Ishikawa (cell line): ENCODE measurements around the gene SBNO2.

Experiments
- CREB1 ChIP-seq: IDR thresholded peaks from 2 replicates; pipeline ENCODE4 v1.6.1; 2012; ENCODE audit warnings: low read depth
- EP300 ChIP-seq: IDR thresholded peaks from 2 replicates; pipeline ENCODE4 v1.6.1; 2012; ENCODE audit warnings: borderline replicate concordance
- MAX ChIP-seq: IDR thresholded peaks from 2 replicates; pipeline ENCODE4 v1.6.1; 2012
- RAD21 ChIP-seq: IDR thresholded peaks from 2 replicates; pipeline ENCODE4 v1.6.1; 2012; ENCODE audit warnings: low read depth
- TAF1 ChIP-seq: IDR thresholded peaks from 2 replicates; pipeline ENCODE4 v1.6.1; 2012; ENCODE audit warnings: low read depth, mild to moderate bottlenecking
- YY1 ChIP-seq: IDR thresholded peaks from 2 replicates; pipeline ENCODE4 v1.6.1; 2012; ENCODE audit warnings: low read depth
- TF ChIP-seq, protein P1 (sequence below): IDR thresholded peaks from 2 replicates; pipeline ENCODE4 v1.6.1; 2012; ENCODE audit warnings: low read depth, mild to moderate bottlenecking

- TF ChIP-seq YY1: no peak
- TF ChIP-seq EP300: no peak
- no peak for TF ChIP-seq MAX
- no peak for TF ChIP-seq CREB1
- TF ChIP-seq, protein P1, sequence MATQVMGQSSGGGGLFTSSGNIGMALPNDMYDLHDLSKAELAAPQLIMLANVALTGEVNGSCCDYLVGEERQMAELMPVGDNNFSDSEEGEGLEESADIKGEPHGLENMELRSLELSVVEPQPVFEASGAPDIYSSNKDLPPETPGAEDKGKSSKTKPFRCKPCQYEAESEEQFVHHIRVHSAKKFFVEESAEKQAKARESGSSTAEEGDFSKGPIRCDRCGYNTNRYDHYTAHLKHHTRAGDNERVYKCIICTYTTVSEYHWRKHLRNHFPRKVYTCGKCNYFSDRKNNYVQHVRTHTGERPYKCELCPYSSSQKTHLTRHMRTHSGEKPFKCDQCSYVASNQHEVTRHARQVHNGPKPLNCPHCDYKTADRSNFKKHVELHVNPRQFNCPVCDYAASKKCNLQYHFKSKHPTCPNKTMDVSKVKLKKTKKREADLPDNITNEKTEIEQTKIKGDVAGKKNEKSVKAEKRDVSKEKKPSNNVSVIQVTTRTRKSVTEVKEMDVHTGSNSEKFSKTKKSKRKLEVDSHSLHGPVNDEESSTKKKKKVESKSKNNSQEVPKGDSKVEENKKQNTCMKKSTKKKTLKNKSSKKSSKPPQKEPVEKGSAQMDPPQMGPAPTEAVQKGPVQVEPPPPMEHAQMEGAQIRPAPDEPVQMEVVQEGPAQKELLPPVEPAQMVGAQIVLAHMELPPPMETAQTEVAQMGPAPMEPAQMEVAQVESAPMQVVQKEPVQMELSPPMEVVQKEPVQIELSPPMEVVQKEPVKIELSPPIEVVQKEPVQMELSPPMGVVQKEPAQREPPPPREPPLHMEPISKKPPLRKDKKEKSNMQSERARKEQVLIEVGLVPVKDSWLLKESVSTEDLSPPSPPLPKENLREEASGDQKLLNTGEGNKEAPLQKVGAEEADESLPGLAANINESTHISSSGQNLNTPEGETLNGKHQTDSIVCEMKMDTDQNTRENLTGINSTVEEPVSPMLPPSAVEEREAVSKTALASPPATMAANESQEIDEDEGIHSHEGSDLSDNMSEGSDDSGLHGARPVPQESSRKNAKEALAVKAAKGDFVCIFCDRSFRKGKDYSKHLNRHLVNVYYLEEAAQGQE: no peak
- no peak for TF ChIP-seq RAD21
- TF ChIP-seq TAF1: no peak
Observed at GRCh38 chr19:1091544-1092175, 82.4 kb downstream of the SBNO2 start.
